Tibial nerve (tissue), 3 donors: ENCODE results near the gene ZNF182.
"Not testable (repeated sequence)": the region's sequence is repeated elsewhere in the genome, so short reads cannot be mapped to it uniquely, and the experiment has no call there.

Experiments used
- POLR2A ChIP-seq, 2 donors: fragments of 450-650 bp; IDR thresholded peaks; one replicate each; pipeline ENCODE4 v1.6.1; 2017; ENCODE audit warnings: antibody characterized with exemption in 2 of 2, mild to moderate bottlenecking in 2 of 2, moderate library complexity in 2 of 2
- TF ChIP-seq, protein P1 (sequence below), 5 experiments: fragments of 200-600 bp in 3 of 5; fragments of 450-650 bp in 2 of 5; sonication (generic) in 3 of 5; IDR thresholded peaks; one replicate each; pipeline ENCODE4 v1.5.1; 2016 to 2019; ENCODE audit warnings: antibody characterized with exemption in 5 of 5, mild to moderate bottlenecking in 3 of 5, moderate library complexity in 2 of 5

DNA sequence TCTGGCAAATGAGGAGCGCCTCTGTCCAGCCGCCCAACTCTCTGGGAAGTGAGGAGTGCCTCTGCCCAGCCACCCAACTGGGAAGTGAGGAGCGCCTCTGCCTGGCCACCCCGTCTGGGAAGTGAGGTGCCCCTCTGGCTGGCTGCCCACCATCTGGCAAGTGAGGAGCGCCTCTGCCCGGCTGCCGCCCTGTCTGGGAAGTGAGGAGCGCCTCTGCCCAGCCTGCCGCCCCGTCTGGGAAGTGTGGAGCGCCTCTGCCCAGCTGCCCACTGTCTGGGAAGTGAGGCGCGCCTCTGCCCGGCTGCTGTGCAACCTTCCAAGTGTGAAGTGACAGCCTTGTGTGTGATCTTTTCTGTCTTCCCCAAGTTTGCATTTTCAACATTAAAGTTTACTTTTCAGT lies 38.3 kb downstream of the ZNF182 start:
- not testable (repeated sequence) for TF ChIP-seq POLR2A (IDR thresholded peaks at IDR 0.05)
- TF ChIP-seq, protein P1, sequence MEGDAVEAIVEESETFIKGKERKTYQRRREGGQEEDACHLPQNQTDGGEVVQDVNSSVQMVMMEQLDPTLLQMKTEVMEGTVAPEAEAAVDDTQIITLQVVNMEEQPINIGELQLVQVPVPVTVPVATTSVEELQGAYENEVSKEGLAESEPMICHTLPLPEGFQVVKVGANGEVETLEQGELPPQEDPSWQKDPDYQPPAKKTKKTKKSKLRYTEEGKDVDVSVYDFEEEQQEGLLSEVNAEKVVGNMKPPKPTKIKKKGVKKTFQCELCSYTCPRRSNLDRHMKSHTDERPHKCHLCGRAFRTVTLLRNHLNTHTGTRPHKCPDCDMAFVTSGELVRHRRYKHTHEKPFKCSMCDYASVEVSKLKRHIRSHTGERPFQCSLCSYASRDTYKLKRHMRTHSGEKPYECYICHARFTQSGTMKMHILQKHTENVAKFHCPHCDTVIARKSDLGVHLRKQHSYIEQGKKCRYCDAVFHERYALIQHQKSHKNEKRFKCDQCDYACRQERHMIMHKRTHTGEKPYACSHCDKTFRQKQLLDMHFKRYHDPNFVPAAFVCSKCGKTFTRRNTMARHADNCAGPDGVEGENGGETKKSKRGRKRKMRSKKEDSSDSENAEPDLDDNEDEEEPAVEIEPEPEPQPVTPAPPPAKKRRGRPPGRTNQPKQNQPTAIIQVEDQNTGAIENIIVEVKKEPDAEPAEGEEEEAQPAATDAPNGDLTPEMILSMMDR (IDR thresholded peaks at IDR 0.05): not testable (repeated sequence)
